CD4-positive, alpha-beta T cell treated with Interleukin-10 for 1 hour (primary cell): Measurements from ENCODE around the gene ZBTB7C.

Experiments
- DNase-seq: peaks from one replicate; pipeline ENCODE4 v3.0.0-alpha.2; 2020

The ZBTB7C gene

GRCh38 chr18:48387300-48387699, 21.9 kb downstream of the ZBTB7C start:
- DNase-seq: no peak

GRCh38 chr18:48385596-48385995, 23.6 kb downstream of the ZBTB7C start:
- DNase-seq: no peak

GRCh38 chr18:48376934-48377333, 32.2 kb downstream of the ZBTB7C start:
- no peak for DNase-seq

GRCh38 chr18:48376406-48376805, 32.8 kb downstream of the ZBTB7C start:
- no peak for DNase-seq

GRCh38 chr18:48375150-48375800, 33.9 kb downstream of the ZBTB7C start:
- DNase-seq: no peak

GRCh38 chr18:48374423-48375149, 34.6 kb downstream of the ZBTB7C start:
- DNase-seq: no peak

GRCh38 chr18:48371854-48372602, 37.2 kb downstream of the ZBTB7C start:
- DNase-seq: no peak

GRCh38 chr18:48367557-48367956, 41.6 kb downstream of the ZBTB7C start:
- DNase-seq: no peak

GRCh38 chr18:48365965-48366364, 43.2 kb downstream of the ZBTB7C start:
- no peak for DNase-seq

- DNase-seq: no peak
Measured at GRCh38 chr18:48364146-48364545, 45.0 kb downstream of the ZBTB7C start.

GRCh38 chr18:48363175-48363574, 46.0 kb downstream of the ZBTB7C start:
- DNase-seq: no peak

GRCh38 chr18:48361801-48362200, 47.4 kb downstream of the ZBTB7C start:
- no peak for DNase-seq

GRCh38 chr18:48360376-48361021, 48.7 kb downstream of the ZBTB7C start:
- DNase-seq: no peak

- DNase-seq: no peak
Measured at GRCh38 chr18:48359626-48360025, 49.6 kb downstream of the ZBTB7C start.

- DNase-seq: no peak
Measured at GRCh38 chr18:48358868-48359267, 50.3 kb downstream of the ZBTB7C start.

GRCh38 chr18:48356909-48357631, 52.1 kb downstream of the ZBTB7C start:
- no peak for DNase-seq

GRCh38 chr18:48356151-48356745, 52.9 kb downstream of the ZBTB7C start:
- DNase-seq: no peak

- DNase-seq: no peak
Measured at GRCh38 chr18:48355276-48356115, 53.7 kb downstream of the ZBTB7C start.

GRCh38 chr18:48354746-48355260, 54.4 kb downstream of the ZBTB7C start:
- no peak for DNase-seq

GRCh38 chr18:48352051-48352755, 57.0 kb downstream of the ZBTB7C start:
- DNase-seq: no peak
